ENCODE measurements around the gene ADNP2. TPM values are rescaled to one million over a fixed set of nuclear protein-coding genes. Genes with fewer than 3 reads are reported as not detected.

The ADNP2 gene
- total and polyA plus RNA-seq, 7 donors, result 1.5 to 4.6 (median 3.4) TPM

GRCh38 chr18:80137137-80137536 lies 28.1 kb downstream of the ADNP2 start:
- Histone ChIP-seq H3K27me3 (ENCODE audit: insufficient read depth in 3 of 3, low read length in 2 of 3) (no peaks in the 10 kb centered on the region), H3K9me3 (no peaks in the 10 kb centered on the region), H3K4me1 (no peaks in the 10 kb centered on the region), H3K36me3 (ENCODE audit: insufficient read depth in 1 of 2, low read depth in 1 of 2) (peaks cover 0 to 59% of the 10 kb centered on the region in 2 donors), H3K27ac (no peak overlapping the region), H3K4me3 (no peak overlapping the region)
- no peak for ATAC-seq
- 88 to 95% (median 92%) methylated on average over 14 of the region's 14 CpGs for WGBS, 3 donors
- TF ChIP-seq CTCF (IDR thresholded peaks at IDR 0.05), result no peak
- DNase-seq, result no peak
- intact Hi-C loops (cut with DNase I), result no loop called here

GRCh38 chr18:80137976-80138375 lies 28.9 kb downstream of the ADNP2 start:
- ATAC-seq, result no peak
- peaks cover 0 to 59% of the 10 kb centered on the region in 2 donors for H3K36me3 ChIP-seq (ENCODE audit: insufficient read depth in 1 of 2, low read depth in 1 of 2)

GRCh38 chr18:80140455-80140985 lies 31.5 kb downstream of the ADNP2 start:
- no peaks in the 10 kb centered on the region for H3K9me3 ChIP-seq
- no peak for DNase-seq
- H3K4me1 ChIP-seq, result no peaks in the 10 kb centered on the region
- H3K27me3 ChIP-seq (ENCODE audit: insufficient read depth in 3 of 3, low read length in 2 of 3), result no peaks in the 10 kb centered on the region
- WGBS, 3 donors, result 90 to 93% (median 92%) methylated on average over 5 of the region's 5 CpGs
- no peak overlapping the region for H3K4me3 ChIP-seq
- TF ChIP-seq CTCF (IDR thresholded peaks at IDR 0.05), result no peak
- no peak for ATAC-seq
- intact Hi-C loops (cut with DNase I), result no loop called here
- H3K36me3 ChIP-seq (ENCODE audit: insufficient read depth in 1 of 2, low read depth in 1 of 2), result peaks cover 0 to 39% of the 10 kb centered on the region in 2 donors
- H3K27ac ChIP-seq, result no peak overlapping the region

More at GRCh38 chr18:80137976-80138375, 28.9 kb downstream of the ADNP2 start:
- Histone ChIP-seq H3K27ac (no peak overlapping the region), H3K4me3 (no peak overlapping the region), H3K9me3 (no peaks in the 10 kb centered on the region), H3K4me1 (no peaks in the 10 kb centered on the region), H3K27me3 (ENCODE audit: insufficient read depth in 3 of 3, low read length in 2 of 3) (no peaks in the 10 kb centered on the region)
- no peak for TF ChIP-seq CTCF (IDR thresholded peaks at IDR 0.05)
- 89 to 92% (median 90%) methylated on average over 12 of the region's 12 CpGs for WGBS, 3 donors
- no peak for DNase-seq
- intact Hi-C loops (cut with DNase I), result no loop called here

- intact Hi-C loops (cut with DNase I), result no loop called here
- Histone ChIP-seq H3K27ac (no peak overlapping the region), H3K27me3 (ENCODE audit: insufficient read depth in 3 of 3, low read length in 2 of 3) (no peaks in the 10 kb centered on the region), H3K4me3 (no peak overlapping the region), H3K36me3 (ENCODE audit: insufficient read depth in 1 of 2, low read depth in 1 of 2) (peaks cover 0 to 5% of the 10 kb centered on the region in 2 donors), H3K9me3 (no peaks in the 10 kb centered on the region), H3K4me1 (no peaks in the 10 kb centered on the region)
- WGBS, 3 donors, result 58 to 70% (median 59%) methylated on average over 2 of the region's 2 CpGs
- ATAC-seq (no peak), DNase-seq (no peak)
- no peak for TF ChIP-seq CTCF (IDR thresholded peaks at IDR 0.05)
These were observed 34.8 kb downstream of the ADNP2 start for GRCh38 chr18:80143881-80144280.

- Histone ChIP-seq H3K36me3 (ENCODE audit: insufficient read depth in 1 of 2, low read depth in 1 of 2) (peaks cover 0 to 3% of the 10 kb centered on the region in 2 donors), H3K9me3 (no peaks in the 10 kb centered on the region), H3K4me1 (no peaks in the 10 kb centered on the region), H3K27me3 (ENCODE audit: insufficient read depth in 3 of 3, low read length in 2 of 3) (no peaks in the 10 kb centered on the region), H3K4me3 (no peak overlapping the region), H3K27ac (no peak overlapping the region)
- intact Hi-C loops (cut with DNase I), result no loop called here
- WGBS, 3 donors, result 87 to 90% (median 89%) methylated on average over 5 of the region's 5 CpGs
- ATAC-seq (no peak), DNase-seq (no peak)
- TF ChIP-seq CTCF (IDR thresholded peaks at IDR 0.05), result no peak
These were observed 36.2 kb downstream of the ADNP2 start for GRCh38 chr18:80145196-80145804.
